HTERT RPE-1 (cell line): ENCODE measurements around the gene DAB1.

ENCODE experiments used
- in situ Hi-C: fragments of 300-500 bp; cut with MboI; formaldehyde crosslinking; loops from 4 replicates; pipeline ENCODE4 v1.14.3; 2020; ENCODE audit warnings: low sequenced_read_pairs

DAB1 gene

DNA sequence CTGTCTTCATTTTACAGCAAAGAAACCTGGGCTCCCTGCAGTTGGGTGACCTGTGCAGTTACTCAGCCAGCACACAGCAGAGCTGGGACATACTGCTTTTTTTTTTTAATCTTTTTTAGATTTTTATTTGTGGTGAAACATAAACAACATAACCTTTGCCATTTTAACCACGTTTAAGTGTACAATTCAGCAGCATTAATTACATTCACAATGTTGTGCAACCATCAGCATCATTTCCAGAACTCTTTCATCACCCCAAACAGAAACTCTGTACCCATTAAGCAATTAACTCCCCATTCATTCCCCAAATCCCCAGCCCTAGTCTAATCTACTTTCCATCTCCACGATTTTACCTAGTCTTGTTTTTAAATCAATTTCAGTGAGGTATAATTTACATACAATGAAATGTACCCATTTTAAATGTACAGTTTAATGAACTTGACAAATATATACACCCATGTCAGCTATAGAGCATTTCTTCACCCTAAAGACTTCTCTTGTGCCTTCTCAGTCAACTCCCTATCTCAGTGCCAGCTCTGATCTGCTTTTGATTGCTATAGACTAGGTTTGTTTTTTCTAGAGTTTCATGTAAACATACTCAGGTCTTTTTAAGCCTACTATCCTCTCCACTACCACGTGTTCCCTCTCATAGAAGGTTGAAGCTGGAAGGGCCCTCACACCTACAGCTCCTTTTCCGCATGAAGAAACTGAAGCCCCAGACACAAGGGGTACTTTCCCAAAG, 420.3 kb downstream of the DAB1 start:
- in situ Hi-C loops: no loop called here

DNA sequence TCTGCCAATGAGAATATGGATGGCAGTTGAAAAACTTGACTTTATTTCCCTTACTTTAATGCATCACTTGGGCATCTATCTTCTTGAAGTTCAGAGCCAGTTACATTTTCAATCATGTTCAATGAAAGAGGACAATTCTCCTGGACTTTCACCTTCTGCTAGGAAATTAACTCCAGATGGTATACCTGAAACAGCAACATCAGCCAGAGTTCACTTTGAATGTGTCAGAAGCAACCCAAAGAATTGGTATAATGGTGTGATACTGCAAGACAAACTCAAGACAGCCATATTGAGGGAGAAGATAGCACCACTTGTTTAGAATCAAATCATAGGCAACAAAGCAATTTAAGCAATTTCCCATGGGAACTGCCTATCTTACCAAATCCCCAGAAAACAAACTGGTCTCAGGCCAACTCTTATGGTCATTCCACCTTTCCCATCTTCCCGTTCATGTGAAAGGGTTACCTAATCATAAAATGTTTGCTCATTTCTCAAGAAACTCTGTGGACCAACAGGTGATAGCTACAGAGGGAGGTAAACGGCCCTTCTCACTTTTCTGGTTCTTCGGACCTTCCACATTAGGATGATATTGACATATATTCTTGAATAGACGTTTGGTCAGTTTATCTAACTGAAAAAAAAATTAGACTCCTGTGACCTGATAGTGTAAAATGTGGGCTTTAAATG, 428.3 kb downstream of the DAB1 start:
- in situ Hi-C loops: no loop called here

DNA sequence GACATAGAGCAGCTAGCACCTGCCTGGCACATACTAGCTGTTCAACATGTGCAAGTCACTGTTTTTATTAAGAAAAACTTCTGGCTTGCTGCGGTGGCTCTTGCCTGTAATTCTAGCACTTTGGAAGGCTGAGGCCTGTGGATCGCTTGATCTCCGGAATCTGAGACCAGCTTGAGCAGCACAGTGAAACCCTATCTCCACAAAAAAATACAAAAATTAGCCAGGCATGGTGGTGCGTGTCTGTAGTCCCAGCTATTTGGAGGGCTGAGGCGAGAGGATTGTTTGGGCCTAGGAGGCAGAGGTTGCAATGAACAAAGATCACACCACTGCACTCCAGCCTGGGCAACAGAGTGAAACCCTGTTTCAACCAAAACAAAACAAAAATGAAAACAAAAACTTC, 430.4 kb downstream of the DAB1 start:
- in situ Hi-C loops: no loop called here

DNA sequence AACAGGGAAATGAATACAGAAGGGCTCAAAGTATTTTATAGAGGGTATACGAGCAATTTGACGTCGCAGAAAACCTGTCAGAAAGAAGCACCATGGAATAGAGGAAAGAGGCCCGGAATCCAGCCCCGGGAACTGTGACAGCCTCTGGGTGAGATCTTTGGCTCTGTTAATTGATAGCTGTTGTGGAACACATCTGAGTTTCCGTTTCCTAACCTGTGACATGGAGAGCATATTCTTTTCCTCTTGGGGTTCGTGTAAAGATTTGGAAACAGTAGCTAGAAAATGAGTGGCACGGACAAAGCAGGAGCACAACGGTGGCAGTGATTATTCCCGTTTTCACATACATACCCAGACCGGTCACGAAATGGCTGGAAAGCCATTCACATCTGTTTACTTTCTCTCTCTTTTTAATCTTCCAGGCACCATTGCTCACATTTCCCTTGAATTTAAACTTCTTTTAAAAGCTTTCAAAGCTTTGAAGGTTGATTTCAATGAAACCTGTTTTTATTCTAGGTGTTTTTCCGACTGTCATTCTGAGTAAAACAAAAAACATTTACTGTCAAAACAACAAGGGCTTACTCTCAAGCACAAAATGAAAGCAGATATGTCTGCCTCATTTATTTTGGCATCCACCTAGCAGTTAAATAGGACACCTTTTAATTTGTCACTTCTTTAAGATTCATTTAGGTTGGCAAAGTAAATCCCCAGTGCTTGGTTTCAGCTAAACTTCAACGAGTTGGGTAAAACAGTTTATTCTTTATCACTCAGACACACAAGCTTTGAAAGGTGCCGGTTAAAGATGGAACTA, 431.3 kb downstream of the DAB1 start:
- in situ Hi-C loops: no loop called here

DNA sequence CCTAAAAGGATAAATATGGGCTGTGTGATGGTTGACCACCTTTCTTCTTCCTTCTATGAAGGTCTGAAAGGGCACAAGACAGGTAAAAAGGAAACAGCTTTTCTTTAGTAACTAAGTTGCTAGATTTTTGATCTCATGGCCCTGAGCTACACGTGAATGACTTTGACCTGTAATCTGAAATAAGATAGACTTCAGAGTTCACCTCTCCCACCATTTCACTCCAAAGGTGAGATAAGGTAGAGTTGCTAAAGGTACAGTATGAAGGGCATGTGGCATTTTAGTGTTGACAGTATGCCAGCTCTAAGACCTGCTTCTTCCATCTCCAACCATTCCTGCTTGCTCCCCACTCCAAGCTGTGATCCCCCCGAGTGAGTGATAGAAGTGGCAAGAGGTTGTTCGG, 432.3 kb downstream of the DAB1 start:
- in situ Hi-C loops: no loop called here

DNA sequence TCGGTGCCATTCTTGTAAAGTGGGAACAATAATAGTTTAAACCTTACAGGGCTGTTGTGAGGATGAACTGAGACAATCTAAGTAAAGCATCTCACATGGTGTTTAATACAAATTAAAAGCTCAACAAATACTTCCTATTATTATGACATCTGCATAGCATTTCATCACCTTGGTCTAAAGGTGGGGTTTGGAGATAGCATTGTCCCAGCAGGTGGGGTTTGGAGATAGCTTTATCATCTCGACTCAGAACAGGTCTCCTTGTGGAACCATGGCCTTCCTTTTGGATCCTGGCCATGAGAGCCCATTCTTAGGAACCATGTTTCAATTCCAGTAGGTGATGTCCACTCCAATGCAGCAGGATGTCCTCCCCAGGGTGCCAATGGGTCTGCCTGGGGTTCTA, 437.5 kb downstream of the DAB1 start:
- in situ Hi-C loops: no loop called here

DNA sequence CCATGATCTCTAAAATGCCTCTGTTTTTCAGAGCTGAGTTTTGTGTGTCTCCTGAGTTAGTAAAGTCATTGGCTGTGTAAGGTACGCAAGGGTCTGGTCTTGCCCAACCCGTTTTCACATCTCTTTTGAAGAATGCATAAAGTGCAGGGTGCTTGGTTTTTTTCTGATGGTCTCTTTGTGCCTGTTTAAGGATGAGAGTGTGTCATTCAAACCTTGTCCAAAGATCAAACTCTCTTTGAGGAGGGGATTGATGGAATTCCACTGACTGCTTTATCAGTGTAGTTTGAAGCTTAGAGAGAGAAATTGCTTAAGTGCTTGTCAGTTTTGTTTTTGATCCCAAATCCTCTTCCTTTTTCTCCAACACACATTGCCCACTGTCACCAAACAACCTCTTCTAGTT, 438.0 kb downstream of the DAB1 start:
- in situ Hi-C loops: no loop called here

DNA sequence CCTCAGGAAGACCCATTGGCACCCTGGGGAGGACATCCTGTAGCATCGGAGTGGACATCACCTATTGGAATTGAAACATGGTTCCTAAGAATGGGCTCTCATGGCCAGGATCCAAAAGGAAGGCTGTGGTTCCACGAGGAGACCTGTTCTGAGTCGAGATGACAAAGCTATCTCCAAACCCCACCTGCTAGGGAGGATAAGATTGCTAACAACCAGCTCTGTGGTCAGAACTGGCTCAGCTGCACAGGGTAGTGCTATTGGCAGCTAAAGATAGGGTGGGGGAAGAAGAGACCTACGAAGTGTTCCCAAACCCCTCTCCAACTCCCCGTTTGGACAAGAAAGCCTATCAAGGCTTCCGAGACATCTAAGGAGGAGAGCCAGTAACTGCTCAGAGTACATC, 440.4 kb downstream of the DAB1 start:
- in situ Hi-C loops: no loop called here

DNA sequence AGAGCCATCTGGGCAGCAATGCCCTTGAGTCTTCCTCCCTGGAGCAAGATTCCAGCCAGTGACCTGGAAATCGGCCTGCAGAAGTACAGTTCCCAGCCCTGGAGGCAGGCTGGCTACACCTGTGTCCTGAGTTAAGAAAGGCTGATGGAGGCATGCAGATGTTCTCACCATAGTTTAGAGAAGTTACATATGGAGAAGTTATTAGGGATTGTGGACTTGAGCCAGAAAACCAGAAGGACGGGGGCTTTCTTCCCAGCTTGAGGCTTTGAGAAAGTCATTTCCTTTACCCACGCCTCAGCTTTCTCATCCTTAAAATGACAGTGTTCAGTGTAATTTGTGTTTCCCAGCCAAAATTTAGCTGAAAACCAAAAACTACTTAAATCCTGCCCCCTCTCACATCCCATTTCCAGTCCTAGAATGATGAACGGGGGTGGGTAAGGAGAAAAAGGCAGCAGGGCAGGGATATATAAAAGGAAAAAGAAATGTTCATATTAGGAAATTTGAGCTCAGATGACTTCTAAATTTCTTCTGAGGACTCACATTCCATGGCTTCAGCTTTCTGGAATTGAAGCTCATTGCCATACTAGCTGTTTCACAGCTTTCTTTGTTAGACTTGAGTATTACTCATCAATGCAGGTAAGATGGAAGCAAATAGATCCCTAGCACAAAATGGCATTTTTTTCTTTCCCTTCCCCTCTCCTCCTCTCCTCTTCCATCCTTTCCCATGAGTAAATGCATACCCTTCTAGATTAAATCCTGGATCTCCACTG, 443.7 kb downstream of the DAB1 start:
- in situ Hi-C loops: no loop called here

DNA sequence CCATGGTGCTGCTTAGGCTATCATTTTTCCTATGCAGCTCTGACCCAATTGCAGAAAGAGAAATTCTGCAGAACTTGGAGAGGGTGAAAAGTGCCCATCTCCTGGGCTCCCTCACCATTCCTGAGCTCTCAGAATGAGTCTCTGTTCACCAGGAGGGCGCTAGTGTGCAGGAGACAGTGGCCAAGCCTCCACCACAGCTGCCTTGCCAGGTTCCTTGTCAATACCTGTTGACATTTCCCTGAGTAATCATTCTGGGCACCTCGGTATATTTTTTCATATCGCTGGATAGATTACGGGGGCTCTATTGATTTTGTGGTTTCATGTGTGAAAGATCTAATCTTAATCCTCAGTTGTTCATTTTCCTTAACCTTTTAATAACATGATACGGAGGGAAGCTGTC, 445.0 kb downstream of the DAB1 start:
- in situ Hi-C loops: no loop called here

DNA sequence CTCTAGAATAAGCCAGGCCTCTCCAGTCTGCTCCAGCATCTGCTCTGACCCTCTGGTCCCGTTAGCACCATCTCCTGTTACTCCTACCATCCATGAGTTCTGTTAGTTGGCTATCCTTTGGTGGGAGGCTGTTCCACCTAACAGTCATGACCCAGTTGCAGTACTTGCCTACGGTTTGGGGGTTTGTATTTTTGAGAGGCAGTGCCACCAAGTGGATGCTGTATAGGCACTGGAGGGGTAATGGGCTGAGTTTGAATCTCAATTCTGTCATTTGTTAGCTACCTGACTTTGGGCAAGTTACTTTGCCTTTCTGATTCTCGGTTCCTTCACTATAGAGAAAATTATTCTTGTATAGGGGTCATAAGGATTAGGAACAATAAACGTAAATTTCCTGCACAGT, 445.9 kb downstream of the DAB1 start:
- in situ Hi-C loops: no loop called here

DNA sequence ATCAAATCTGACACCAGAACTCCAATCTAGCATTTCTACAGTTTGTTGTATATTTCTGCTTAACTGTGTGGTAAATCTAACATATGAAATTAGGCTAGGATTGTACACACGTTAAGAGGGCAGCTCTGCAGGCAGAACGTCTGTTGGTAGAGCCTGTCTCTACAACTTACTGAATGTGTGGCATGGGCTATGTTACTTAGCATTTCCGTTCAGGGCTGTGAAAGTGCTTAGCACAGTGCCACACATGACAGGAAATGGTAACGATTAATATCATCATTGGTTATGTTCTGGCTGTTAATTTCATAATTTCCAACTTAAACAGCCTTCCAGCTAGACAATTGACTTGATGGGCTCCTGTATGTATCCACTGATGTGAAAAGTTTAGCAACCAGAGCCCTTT, 448.4 kb downstream of the DAB1 start:
- in situ Hi-C loops: no loop called here

DNA sequence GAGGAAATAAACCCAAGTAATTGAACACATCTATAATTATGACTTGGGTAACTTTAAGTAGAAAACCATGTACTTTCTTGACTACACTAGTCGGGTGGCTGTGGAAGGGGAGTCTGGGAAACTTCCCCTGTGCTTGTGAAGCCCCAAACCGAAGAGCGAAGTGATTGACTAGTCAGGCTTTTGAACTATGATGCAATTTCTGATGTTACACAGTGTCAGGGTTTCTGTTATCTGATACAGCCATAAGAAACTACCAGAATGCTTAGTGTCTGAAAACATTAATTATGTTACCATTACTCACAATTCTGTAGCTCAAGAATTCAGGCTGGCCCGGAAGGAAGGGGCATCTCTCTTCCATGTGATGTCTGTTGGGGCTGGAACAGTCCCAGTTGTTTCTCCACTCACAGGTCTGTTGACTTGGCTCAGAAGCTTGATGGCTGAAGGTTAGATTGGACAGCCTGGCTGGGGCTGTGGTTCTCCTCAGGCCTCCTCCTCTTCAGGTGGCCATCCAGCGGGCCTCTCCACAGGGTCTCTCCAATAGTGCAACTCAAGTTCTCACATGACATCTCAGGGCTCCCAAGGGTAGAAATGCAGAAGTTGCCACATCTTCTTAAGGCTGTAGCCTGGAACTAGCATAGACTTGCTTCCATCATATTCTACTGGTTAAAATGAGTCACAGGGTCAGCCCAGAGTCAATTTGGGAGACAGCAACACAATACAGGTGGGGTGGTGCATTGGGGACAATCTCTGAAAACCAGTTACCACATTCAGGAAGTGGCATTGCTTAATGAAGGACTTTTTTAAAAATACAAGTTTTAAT, 449.7 kb downstream of the DAB1 start:
- in situ Hi-C loops: no loop called here

DNA sequence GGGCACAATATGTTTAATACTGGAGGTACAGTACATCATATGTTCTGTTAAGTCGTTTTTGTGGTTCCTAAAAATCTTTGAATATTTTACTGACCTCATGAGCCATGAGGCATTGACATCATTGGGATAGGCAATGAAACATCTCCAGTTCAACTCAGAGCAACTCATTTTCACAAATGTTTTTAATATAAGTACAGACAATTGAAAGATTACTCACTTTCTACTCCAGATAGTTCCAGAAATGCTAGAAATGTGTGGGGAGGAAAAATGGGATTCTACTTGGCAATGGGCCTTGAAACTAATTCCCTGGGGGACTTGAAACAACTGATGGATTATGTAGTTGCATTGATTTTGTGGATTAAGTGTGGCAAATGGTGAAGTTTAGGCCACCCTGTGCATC, 450.9 kb downstream of the DAB1 start:
- in situ Hi-C loops: no loop called here

DNA sequence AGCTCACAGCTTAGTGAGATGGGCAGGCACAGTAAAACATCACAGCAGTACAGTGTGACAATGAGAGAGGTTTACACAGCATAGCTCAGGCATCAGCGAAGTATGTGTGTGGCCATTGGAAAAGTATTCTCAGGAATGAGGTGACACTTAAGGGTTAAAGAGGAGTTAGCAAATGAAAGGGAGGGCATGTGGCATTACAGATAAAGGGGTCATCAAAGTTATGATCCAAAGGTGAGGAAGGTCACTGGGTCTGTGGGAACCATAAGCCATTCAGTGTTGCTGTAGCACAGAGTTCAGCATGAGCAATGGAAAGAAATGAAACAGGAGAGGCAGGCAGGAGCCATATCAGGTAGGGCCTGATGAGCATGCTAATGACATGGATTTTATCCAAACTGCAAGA, 453.6 kb downstream of the DAB1 start:
- in situ Hi-C loops: no loop called here

DNA sequence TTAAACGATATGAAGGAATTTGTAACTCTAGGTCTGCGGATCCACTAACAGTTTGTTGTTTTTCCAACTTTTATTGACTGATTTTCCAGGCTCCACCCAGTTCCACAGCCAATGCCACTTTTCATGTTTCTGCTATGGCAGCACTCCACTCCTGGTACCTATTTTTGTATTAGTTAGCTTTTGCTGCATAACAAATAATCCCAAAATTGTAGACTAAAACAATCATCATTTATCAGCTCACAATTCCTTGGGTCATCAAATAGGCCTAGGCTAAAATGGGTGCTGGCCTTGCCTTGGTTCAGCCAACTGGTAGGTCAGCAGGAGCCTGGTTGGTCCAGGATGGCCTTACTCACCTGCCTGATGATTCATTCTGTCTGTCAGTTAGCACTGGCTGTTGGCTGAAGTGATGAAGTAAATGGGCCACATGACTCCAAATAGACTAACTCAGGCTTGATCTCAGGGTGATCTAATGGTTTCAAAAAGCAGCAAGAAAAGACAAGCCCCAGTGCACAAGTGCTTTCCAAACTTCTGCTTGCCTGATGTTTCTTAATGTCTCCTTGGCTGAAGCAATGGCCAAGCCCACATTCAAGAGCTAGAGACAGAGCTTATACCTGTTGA, 454.9 kb downstream of the DAB1 start:
- in situ Hi-C loops: no loop called here

DNA sequence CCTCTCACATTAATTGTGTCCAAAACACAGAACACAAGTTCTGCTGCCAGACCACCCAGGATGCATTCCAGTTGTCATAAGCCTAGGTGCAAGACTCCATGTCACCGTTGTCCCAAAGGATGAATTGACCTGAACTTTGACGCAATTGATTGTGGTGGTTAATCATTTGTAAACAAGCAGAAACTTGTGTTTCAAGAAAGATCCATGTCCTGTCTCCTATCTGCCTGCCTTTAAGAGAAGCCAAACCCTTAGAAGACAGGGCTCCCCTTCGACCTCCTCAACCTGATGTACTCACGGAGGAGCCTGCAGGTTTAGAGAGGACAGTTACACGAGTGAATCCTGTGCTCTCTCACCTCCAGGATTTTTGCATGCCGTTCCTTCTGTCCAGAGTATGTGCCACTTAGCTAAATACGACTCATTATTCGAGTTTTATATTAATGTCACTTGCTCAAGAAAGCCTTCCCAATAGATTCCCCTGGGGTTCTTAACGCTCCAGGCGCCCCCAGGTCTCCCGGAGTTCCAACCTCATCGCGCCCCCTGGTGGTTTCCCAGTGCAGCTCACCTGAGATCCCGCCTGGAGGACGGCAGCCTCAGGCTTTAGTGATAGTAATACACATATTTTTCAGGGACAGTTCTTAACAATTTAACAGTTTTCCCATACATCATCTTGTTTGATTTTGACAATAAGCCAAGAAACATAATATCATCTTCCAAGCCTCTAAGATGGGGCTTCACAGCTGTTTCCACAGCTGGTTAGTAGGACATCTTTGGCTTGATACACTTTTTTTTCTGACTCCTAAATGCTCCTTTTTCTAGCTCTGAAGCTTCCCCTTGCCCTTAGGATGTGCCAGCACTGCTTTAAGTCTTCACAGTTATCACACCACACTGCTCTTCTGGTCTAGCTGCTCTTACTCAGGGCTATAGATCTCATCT, 455.7 kb downstream of the DAB1 start:
- in situ Hi-C loops: no loop called here

DNA sequence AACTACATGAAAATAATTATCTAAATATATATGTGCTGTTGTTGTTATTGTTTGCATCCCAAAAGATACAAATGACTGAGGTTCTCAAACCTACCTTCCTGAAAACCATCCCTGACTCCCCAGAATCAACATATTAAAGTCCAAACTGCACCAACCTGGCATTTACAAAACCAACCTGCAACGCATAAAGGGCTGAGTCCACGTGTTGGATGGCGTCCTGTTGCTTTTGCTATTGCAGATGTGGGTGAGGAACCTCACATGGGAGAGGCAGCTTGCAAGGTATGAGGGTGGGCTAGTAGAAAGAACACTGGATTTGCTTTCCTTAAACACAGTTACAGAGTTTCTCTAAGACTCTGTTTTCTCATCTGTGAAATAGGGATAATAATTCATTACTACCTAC, 456.5 kb downstream of the DAB1 start:
- in situ Hi-C loops: no loop called here

DNA sequence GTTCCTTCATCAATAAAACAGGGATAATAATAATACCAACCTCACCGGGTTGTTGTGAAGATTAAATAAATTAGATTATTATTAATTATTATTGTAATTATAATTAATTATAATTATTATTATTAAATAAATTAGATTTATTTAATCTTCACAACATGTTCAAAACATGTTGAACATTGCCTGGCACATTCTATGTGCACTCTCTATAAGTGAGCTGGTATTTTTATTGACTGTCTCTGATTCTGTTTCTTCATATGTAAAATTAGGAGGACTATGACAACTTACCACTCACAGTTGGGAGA, 457.2 kb downstream of the DAB1 start:
- in situ Hi-C loops: no loop called here
